ENCODE measurements around the gene DIPK1A.

The DIPK1A gene

DNA sequence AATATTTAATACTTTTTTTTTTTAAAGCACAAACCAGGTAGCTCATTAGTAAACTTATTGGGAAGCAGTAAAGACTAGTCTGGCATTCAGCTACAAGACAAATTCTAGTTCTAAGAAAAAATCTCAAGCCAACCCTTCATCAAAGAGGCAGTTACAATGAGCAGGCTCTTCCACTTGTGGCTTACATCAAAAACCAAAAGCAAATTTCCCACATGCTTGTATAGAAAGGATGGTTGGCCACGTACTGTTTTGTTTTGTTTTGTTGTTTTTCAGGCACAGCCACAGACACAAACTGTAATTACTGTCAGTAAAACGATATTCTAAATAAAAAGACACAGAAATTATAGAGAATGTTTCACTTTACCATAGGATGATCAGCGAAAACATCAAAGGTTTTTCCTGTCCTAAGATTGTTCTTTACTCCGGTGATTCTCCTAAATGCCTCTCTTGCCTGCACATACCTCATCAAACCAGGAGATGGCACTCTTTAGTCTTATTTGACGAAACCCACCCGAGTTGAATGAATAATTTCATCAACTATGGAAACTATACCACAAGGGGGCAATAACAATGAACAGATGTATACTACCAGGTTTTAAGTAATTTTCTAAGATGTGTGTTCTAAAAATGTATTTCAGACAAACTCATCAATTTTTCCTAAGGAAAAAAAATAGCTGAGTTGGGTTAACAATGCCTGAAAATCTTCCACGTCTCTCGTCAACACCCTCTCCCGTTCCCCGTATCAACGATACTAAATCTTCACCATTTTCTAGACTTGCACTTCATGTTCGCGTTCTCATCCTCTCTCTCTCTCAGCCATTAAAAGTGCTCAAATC, 102.5 kb downstream of the DIPK1A start:
- TF ChIP-seq CTCF (IDR thresholded peaks at IDR 0.05): peak; percentile 85 to 100
- Histone ChIP-seq H3K9me3 (no peaks in the 10 kb centered on the region), H3K4me3 (peak overlapping the region in 1 of 2 donors; percentile 34), H3K27ac (no peak overlapping the region), H3K4me1 (peaks cover 0 to 7% (median 0%) of the 10 kb centered on the region in 4 donors), H3K27me3 (no peaks in the 10 kb centered on the region), H3K36me3 (no peaks in the 10 kb centered on the region)
- DNase-seq: peak in 1 of 2 donors; percentile 69
- intact Hi-C loops (cut with DNase I; ENCODE audit: low total_unique reads): loop anchor here (2.0 to 10.0 kb wide), 2 partner anchors 106 to 136 kb away; partner anchors contain the start of gene DIPK1A

- H3K4me1 ChIP-seq: peaks cover 0 to 7% (median 0%) of the 10 kb centered on the region in 4 donors
- no peaks in the 10 kb centered on the region for H3K9me3 ChIP-seq
- DNase-seq: no peak
- intact Hi-C loops (cut with DNase I; ENCODE audit: low total_unique reads): loop anchor here (2.0 to 10.0 kb wide), 2 partner anchors 107 to 137 kb away; partner anchors contain the start of gene DIPK1A
- no peak overlapping the region for H3K4me3 ChIP-seq
- no peaks in the 10 kb centered on the region for H3K27me3 ChIP-seq
- no peak overlapping the region for H3K27ac ChIP-seq
- no peaks in the 10 kb centered on the region for H3K36me3 ChIP-seq
- no peak for TF ChIP-seq CTCF (IDR thresholded peaks at IDR 0.05)
Observed at GRCh38 chr1:92857817-92858216, 103.4 kb downstream of the DIPK1A start.

GRCh38 chr1:92855236-92855635, 106.0 kb downstream of the DIPK1A start:
- Histone ChIP-seq H3K36me3 (peaks cover 0 to 3% (median 2%) of the 10 kb centered on the region in 3 donors), H3K4me3 (no peak overlapping the region), H3K27me3 (no peaks in the 10 kb centered on the region), H3K27ac (no peak overlapping the region), H3K9me3 (no peaks in the 10 kb centered on the region), H3K4me1 (peaks cover 0 to 7% (median 0%) of the 10 kb centered on the region in 4 donors)
- no peak for DNase-seq
- TF ChIP-seq CTCF (IDR thresholded peaks at IDR 0.05): no peak
- intact Hi-C loops (cut with DNase I; ENCODE audit: low total_unique reads): loop anchor here (10.0 kb wide), 1 partner anchor 110 kb away; the partner anchor contains the start of gene DIPK1A

- intact Hi-C loops (cut with DNase I; ENCODE audit: low total_unique reads): loop anchor here (10.0 kb wide), 1 partner anchor 111 kb away; the partner anchor contains the start of gene DIPK1A
- Histone ChIP-seq H3K4me3 (no peak overlapping the region), H3K4me1 (peaks cover 0 to 1% (median 0%) of the 10 kb centered on the region in 4 donors), H3K27me3 (no peaks in the 10 kb centered on the region), H3K27ac (no peak overlapping the region), H3K36me3 (peaks cover 8 to 13% (median 12%) of the 10 kb centered on the region in 3 donors), H3K9me3 (no peaks in the 10 kb centered on the region)
- no peak for TF ChIP-seq CTCF (IDR thresholded peaks at IDR 0.05)
- no peak for DNase-seq
Observed at GRCh38 chr1:92854101-92854785, 107.0 kb downstream of the DIPK1A start.

- no peaks in the 10 kb centered on the region for H3K4me1 ChIP-seq
- no peak overlapping the region for H3K27ac ChIP-seq
- H3K36me3 ChIP-seq: peaks cover 10 to 15% (median 14%) of the 10 kb centered on the region in 3 donors
- no peak overlapping the region for H3K4me3 ChIP-seq
- intact Hi-C loops (cut with DNase I; ENCODE audit: low total_unique reads): loop anchor here (10.0 kb wide), 1 partner anchor 112 kb away; the partner anchor contains the start of gene DIPK1A
- H3K27me3 ChIP-seq: no peaks in the 10 kb centered on the region
- no peaks in the 10 kb centered on the region for H3K9me3 ChIP-seq
- no peak for TF ChIP-seq CTCF (IDR thresholded peaks at IDR 0.05)
- peak in 1 of 2 donors; percentile 39 for DNase-seq
Observed at GRCh38 chr1:92853299-92853698, 108.0 kb downstream of the DIPK1A start.

All from tibial artery (tissue), 4 donors.